ENCODE results near the gene LCOR.
"Not testable (repeated sequence)": the region's sequence is repeated elsewhere in the genome, so short reads cannot be mapped to it uniquely, and the experiment has no call there.

The LCOR gene

DNA sequence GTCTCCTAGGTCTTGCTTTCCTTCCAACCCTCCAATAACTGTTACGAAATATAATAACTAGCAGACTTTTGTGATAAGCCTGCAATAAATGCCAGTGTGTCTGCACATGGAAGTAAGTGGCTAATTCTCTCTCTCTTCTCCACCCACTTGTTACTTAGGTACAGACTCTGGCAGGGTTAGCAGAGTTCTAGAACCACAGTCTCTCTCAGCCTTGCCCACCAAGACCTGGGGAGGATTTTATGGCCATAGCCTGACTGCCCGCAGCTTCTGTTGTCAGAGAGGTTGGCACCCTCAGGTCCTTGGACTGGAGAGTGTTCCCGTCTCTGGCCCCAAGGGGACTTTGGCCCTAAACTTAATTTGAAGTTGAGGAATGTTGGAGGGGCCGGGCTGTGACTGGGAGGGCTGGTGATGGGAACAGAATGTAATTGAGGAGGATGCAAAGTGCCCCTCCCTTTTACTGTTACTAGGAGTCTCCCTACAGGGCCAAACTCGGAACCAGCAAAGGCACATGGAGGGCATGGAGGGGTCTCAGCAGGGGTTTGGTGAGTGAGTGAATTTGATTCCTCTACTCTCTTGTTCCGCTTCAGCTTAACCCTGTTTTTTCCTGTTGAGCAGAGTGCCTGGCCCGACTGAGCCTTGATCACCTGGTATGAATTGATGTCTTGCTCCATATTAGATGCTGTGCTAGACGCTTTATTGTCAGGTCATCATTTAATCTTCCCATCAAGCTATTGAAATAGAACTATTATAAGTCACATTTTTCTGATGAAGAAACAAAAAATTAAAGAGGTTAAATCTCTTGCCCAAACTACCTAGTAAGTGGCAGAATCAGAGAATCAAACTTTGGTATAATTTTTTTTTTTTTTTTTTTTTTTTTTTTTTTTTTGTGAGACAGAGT lies 37.0 kb upstream of the LCOR start:
- TF ChIP-seq, protein P1, sequence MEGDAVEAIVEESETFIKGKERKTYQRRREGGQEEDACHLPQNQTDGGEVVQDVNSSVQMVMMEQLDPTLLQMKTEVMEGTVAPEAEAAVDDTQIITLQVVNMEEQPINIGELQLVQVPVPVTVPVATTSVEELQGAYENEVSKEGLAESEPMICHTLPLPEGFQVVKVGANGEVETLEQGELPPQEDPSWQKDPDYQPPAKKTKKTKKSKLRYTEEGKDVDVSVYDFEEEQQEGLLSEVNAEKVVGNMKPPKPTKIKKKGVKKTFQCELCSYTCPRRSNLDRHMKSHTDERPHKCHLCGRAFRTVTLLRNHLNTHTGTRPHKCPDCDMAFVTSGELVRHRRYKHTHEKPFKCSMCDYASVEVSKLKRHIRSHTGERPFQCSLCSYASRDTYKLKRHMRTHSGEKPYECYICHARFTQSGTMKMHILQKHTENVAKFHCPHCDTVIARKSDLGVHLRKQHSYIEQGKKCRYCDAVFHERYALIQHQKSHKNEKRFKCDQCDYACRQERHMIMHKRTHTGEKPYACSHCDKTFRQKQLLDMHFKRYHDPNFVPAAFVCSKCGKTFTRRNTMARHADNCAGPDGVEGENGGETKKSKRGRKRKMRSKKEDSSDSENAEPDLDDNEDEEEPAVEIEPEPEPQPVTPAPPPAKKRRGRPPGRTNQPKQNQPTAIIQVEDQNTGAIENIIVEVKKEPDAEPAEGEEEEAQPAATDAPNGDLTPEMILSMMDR (IDR thresholded peaks at IDR 0.05; ENCODE audit: poor library complexity, severe bottlenecking), result no peak

DNA sequence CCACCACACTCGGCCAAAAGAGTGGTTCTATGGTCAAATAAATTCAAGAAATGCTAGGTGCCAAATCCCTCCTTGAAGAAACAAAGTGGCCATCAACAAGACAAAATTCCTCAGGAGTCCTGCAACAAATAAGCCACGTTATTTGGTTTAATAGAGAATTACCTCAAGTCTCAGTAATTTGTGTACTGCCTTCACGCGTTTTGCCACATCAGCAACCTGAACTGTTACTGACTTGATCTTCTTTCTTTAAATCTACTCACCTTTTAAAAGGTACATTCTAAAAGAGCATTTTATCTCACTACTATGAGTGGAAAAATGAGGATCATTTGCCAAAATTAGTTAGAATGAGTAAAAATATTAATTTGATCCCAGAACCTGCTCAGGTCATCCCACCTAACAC lies 34.6 kb upstream of the LCOR start:
- Histone ChIP-seq H3K4me1 (ENCODE audit: insufficient read depth, poor library complexity, severe bottlenecking) (no peaks in the 10 kb centered on the region), H3K4me3 (ENCODE audit: severe bottlenecking) (no peak overlapping the region), H3K27ac (ENCODE audit: poor library complexity, severe bottlenecking) (no peak overlapping the region), H3K9me3 (ENCODE audit: severe bottlenecking) (no peaks in the 10 kb centered on the region), H3K27me3 (ENCODE audit: insufficient read depth, poor library complexity, severe bottlenecking) (no peaks in the 10 kb centered on the region), H3K36me3 (ENCODE audit: low read depth) (no peaks in the 10 kb centered on the region)
- ATAC-seq (ENCODE audit: low read depth), result no peak
- DNase-seq (ENCODE audit: low spot score), result no peak
- TF ChIP-seq, protein P1 (IDR thresholded peaks at IDR 0.05; ENCODE audit: poor library complexity, severe bottlenecking), result no peak

More for the DNA sequence above, 37.0 kb upstream of the LCOR start:
- no peak for DNase-seq (ENCODE audit: low spot score)
- Histone ChIP-seq H3K9me3 (ENCODE audit: severe bottlenecking) (no peaks in the 10 kb centered on the region), H3K36me3 (ENCODE audit: low read depth) (no peaks in the 10 kb centered on the region), H3K4me1 (ENCODE audit: insufficient read depth, poor library complexity, severe bottlenecking) (no peaks in the 10 kb centered on the region), H3K27ac (ENCODE audit: poor library complexity, severe bottlenecking) (no peak overlapping the region), H3K27me3 (ENCODE audit: insufficient read depth, poor library complexity, severe bottlenecking) (no peaks in the 10 kb centered on the region), H3K4me3 (ENCODE audit: severe bottlenecking) (no peak overlapping the region)
- no peak for ATAC-seq (ENCODE audit: low read depth)

DNA sequence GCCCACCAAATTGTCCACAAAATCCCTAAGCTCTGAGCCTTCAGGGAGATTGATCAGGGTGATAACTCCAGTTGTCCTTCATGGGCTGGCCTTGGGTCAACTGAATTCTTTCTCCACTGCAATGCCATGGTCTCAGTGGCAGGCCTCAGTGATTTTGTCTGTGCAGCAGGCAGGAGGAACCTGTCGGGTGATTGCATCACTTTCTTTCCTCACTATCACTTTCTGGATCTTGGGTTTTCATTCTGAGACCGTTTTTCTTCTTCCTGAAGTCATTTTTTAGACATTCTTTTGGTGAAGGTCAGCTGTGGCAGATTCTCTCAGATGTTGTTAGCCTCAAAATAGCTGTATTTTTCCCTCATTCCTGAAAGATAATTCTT lies 28.8 kb upstream of the LCOR start:
- no peaks in the 10 kb centered on the region for H3K9me3 ChIP-seq (ENCODE audit: severe bottlenecking)
- H3K4me1 ChIP-seq (ENCODE audit: insufficient read depth, poor library complexity, severe bottlenecking), result no peaks in the 10 kb centered on the region
- DNase-seq (ENCODE audit: low spot score) (no peak), ATAC-seq (ENCODE audit: low read depth) (no peak)
- H3K36me3 ChIP-seq (ENCODE audit: low read depth), result no peaks in the 10 kb centered on the region
- H3K27me3 ChIP-seq (ENCODE audit: insufficient read depth, poor library complexity, severe bottlenecking), result no peaks in the 10 kb centered on the region
- TF ChIP-seq, protein P1 (IDR thresholded peaks at IDR 0.05; ENCODE audit: poor library complexity, severe bottlenecking), result no peak
- H3K27ac ChIP-seq (ENCODE audit: poor library complexity, severe bottlenecking), result no peak overlapping the region
- no peak overlapping the region for H3K4me3 ChIP-seq (ENCODE audit: severe bottlenecking)

DNA sequence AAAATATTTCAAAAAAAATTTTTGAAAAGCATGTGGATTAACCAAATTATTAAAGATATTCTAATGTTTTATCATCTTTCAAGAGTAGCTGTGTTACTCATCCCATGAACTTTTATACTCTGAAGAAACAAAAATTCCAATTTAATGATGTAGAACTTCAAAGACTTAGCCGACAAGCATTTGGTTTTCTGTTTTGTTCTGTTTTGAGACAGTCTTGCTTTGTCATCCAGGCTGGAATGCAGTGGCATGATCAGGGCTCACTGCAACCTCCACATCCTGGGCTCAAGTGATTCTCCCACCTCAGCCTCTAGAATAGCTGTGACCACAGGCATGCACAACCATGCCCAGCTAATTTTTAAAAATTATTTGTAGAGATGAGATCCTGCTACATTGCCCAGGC lies 17.8 kb upstream of the LCOR start:
- peak; percentile 88 for ATAC-seq (ENCODE audit: low read depth)
- TF ChIP-seq, protein P1 (IDR thresholded peaks at IDR 0.05; ENCODE audit: poor library complexity, severe bottlenecking), result no peak
- Histone ChIP-seq H3K9me3 (ENCODE audit: severe bottlenecking) (no peaks in the 10 kb centered on the region), H3K4me1 (ENCODE audit: insufficient read depth, poor library complexity, severe bottlenecking) (peaks cover 3% of the 10 kb centered on the region), H3K27ac (ENCODE audit: poor library complexity, severe bottlenecking) (peak overlapping the region; percentile 14), H3K27me3 (ENCODE audit: insufficient read depth, poor library complexity, severe bottlenecking) (no peaks in the 10 kb centered on the region), H3K36me3 (ENCODE audit: low read depth) (no peaks in the 10 kb centered on the region), H3K4me3 (ENCODE audit: severe bottlenecking) (no peak overlapping the region)
- no peak for DNase-seq (ENCODE audit: low spot score)

DNA sequence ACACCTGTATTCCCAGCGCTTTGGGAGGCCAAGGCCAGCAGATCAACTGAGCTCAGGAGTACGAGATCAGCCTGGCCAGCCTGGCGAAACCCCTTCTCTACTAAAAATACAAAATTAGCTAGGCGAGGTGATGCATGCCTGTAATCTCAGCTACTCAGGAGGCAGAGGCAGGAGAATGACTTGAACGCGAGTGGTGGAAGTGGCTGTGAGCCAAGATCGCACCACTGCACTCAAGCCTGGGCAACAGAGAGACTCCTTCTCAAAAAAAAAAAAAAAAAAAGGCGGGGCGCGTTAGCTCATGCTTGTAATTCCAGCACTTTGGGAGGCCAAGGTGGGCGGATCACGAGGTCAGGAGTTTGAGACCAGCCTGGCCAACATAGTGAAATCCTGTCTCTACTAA lies 13.1 kb upstream of the LCOR start:
- H3K4me3 ChIP-seq (ENCODE audit: severe bottlenecking); H3K9me3 ChIP-seq (ENCODE audit: severe bottlenecking); DNase-seq (ENCODE audit: low spot score); H3K36me3 ChIP-seq (ENCODE audit: low read depth); H3K27ac ChIP-seq (ENCODE audit: poor library complexity, severe bottlenecking); ATAC-seq (ENCODE audit: low read depth); H3K27me3 ChIP-seq (ENCODE audit: insufficient read depth, poor library complexity, severe bottlenecking); H3K4me1 ChIP-seq (ENCODE audit: insufficient read depth, poor library complexity, severe bottlenecking): not testable (repeated sequence)

All from RWPE2 (cell line).